Panc1 (cell line): ENCODE results near the gene ADAMTS13.

ENCODE experiments used
- TCF7L2 ChIP-seq: IDR thresholded peaks from 2 replicates; pipeline ENCODE4 v1.6.1; 2011; ENCODE audit warnings: mild to moderate bottlenecking, low read depth, low read length, inconsistent platforms
- TF ChIP-seq, protein P1 (sequence below): fragments of 450-650 bp; IDR thresholded peaks from 2 replicates; pipeline ENCODE4 v1.5.1; 2017; ENCODE audit warnings: mild to moderate bottlenecking

DNA sequence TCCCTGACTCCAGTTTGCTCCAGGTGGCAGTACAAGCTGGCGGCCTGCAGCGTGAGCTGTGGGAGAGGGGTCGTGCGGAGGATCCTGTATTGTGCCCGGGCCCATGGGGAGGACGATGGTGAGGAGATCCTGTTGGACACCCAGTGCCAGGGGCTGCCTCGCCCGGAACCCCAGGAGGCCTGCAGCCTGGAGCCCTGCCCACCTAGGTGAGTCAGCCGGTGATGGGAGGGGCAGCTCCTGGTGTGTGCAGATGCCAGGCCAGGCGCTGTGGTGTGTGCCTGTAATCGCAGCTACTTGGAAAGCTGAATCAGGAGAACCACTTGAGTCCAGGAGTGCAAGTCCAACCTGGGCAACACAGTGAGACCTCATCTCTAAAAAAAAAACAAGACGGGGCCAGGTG is 27.6 kb downstream of the ADAMTS13 start:
- no peak for TF ChIP-seq TCF7L2
- TF ChIP-seq, protein P1, sequence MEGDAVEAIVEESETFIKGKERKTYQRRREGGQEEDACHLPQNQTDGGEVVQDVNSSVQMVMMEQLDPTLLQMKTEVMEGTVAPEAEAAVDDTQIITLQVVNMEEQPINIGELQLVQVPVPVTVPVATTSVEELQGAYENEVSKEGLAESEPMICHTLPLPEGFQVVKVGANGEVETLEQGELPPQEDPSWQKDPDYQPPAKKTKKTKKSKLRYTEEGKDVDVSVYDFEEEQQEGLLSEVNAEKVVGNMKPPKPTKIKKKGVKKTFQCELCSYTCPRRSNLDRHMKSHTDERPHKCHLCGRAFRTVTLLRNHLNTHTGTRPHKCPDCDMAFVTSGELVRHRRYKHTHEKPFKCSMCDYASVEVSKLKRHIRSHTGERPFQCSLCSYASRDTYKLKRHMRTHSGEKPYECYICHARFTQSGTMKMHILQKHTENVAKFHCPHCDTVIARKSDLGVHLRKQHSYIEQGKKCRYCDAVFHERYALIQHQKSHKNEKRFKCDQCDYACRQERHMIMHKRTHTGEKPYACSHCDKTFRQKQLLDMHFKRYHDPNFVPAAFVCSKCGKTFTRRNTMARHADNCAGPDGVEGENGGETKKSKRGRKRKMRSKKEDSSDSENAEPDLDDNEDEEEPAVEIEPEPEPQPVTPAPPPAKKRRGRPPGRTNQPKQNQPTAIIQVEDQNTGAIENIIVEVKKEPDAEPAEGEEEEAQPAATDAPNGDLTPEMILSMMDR = no peak
